K562 treated with DMSO at 1 percent for 48 hours (cell line): ENCODE results near the gene NPIPB12. TPM values are rescaled to one million over a fixed set of nuclear protein-coding genes. Genes with fewer than 3 reads are reported as not detected.

Source experiments
- total RNA-seq: library from RNA; unstranded; fragments of 300-600 nt; gene quantifications from 2 replicates; pipeline ENCODE4 v1.2.3, GENCODE V29; 2022; ENCODE audit warnings: low replicate concordance; ENCODE audit errors: extremely low read depth

Gene NPIPB12
- not detected in 2 replicates for total RNA-seq

DNA sequence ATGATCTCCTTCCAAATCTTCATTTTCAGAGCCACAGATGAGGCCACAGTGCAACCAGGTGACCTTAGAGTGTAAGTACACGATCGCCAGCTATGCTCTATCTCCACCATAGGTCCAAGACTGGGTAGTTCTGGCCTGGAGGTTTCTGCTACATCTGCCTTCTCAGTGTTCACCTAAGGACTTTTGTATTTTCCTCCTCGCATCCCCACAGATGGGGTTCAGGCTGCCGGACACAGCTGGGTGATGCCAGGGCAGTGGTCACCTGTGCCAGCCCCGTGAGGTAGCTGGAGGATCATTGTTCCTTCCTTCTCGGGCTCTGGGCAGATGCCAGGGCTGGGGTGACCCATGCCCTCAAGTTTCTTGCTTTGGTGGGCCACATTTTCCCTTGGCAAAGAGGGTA, at the start of gene NPIPB12:
Gene NPIPB12, minus strand, starts transcription at position 101 of the 400 bp plus-strand sequence.

DNA sequence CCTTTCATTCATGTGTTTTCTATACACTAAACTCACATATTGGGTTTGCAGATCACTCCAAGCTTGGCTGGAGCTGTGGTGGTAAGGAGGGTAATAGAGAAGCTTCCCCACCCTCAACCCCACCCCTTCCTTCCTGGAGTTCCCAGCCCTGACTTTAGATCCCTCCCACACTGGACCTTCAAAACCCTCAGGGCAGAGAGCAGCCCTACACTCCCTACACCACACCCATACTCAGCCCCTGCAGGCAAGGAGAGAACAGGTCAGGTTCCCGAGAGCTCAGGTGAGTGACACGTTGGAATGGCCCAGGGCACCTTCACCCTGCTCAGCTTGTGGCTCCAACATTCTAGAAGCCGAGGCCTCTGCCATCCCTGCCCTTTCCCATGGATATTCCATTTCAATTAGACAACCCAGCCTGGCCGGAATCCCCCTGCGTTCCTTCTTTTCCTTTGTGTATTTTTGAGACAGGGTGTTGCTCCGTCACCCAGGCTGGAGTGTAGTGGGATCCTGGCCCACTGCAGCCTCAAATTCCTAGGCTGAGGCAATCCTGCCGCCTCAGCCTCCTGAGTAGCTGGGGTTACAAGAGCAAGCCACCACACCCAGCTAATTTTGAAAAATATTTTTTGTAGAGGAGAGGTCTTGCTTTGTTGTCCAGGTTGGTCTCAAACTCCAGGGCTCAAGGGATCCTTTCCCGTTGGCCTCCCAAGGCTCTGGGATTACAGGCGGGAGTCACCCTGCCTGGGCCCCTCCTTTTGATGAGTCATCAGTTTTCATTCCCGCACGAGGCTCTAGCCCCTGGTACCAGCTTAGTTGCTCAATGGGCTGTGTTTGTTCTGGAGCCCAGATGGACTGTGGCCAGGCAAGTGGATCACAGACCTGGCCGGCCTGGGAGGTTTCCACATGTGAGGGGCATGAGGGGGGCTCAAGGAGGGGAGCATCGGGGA, 46.2 kb downstream of the NPIPB12 start, which contains the start of gene SULT1A4:
Gene SULT1A4, plus strand, starts transcription at position 208 of the 941 bp plus-strand sequence. CDS start 1,473 bp downstream, outside the sequence.

DNA sequence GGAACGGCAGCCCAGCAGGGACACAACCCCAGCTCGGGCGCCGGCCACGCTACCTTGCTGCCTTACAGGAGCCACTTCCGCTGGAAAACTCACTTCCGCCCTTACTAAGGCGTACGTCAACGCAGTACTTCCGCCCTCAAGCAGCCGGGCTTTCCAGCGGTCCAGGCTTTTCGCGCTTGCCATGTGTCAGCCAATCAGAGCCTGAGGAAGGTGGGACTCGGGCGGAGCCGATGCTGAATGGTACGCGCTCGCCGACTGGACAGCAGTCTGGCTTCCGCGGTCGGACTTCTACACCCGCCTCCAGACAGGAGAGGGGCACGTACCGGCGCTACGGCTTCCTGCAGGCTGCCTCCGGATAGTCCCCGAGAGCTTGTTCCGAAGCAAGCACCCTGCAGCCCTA, 51.9 kb downstream of the NPIPB12 start, which contains the start of the genes BOLA2 and SLX1B:
Gene BOLA2, minus strand, starts transcription at position 83 of the 400 bp plus-strand sequence. CDS start 98 bp downstream, outside the sequence.
Gene SLX1B, plus strand, starts transcription at position 265 of the 400 bp plus-strand sequence.

Other genes with a start within 250 kb of the NPIPB12 start
- gene NPIPB11, start 99.7 kb downstream of the NPIPB12 start, total RNA-seq: not detected in 2 replicates
- gene BOLA2, start 52.1 kb downstream of the NPIPB12 start, total RNA-seq: not detected in 2 replicates
- gene SLX1B, start 51.9 kb downstream of the NPIPB12 start, total RNA-seq: not detected in 2 replicates
- not detected in 2 replicates for gene SULT1A4, start 46.5 kb downstream of the NPIPB12 start, total RNA-seq
- not detected in 2 replicates for gene SPN, start 156.8 kb upstream of the NPIPB12 start, total RNA-seq
- gene QPRT, start 172.8 kb upstream of the NPIPB12 start, total RNA-seq: 166 TPM in 1 of 2 replicates, not detected in the other
- gene C16orf54, start 239.6 kb upstream of the NPIPB12 start, total RNA-seq: not detected in 2 replicates